Measurements from ENCODE around the gene NTNG1. TPM values are rescaled to one million over a fixed set of nuclear protein-coding genes. Genes with fewer than 3 reads are reported as not detected.

Gene NTNG1
- total RNA-seq, 1 donor from 2014 or later = not detected

- no peaks in the 10 kb centered on the region for H3K36me3 ChIP-seq
- no peak for TF ChIP-seq CTCF (IDR thresholded peaks at IDR 0.05)
- no peaks in the 10 kb centered on the region for H3K9me3 ChIP-seq
- intact Hi-C loops (cut with DNase I) = no loop called here
- H3K27ac ChIP-seq = no peak overlapping the region
- H3K27me3 ChIP-seq = no peaks in the 10 kb centered on the region
- no peak for DNase-seq (ENCODE audit: low spot score in 2 of 2)
- no peak overlapping the region for H3K4me3 ChIP-seq
- no peaks in the 10 kb centered on the region for H3K4me1 ChIP-seq
These were observed 110.2 kb downstream of the NTNG1 start for GRCh38 chr1:107251083-107251482.

- TF ChIP-seq CTCF (IDR thresholded peaks at IDR 0.05) = no peak
- Histone ChIP-seq H3K9me3 (no peaks in the 10 kb centered on the region), H3K4me3 (no peak overlapping the region), H3K27me3 (no peaks in the 10 kb centered on the region), H3K36me3 (no peaks in the 10 kb centered on the region), H3K4me1 (no peaks in the 10 kb centered on the region), H3K27ac (no peak overlapping the region)
- DNase-seq (ENCODE audit: low spot score in 2 of 2) = no peak
- intact Hi-C loops (cut with DNase I) = no loop called here
These were observed 111.0 kb downstream of the NTNG1 start for GRCh38 chr1:107251839-107252238.

- no peak for TF ChIP-seq CTCF (IDR thresholded peaks at IDR 0.05)
- H3K4me3 ChIP-seq = no peak overlapping the region
- DNase-seq (ENCODE audit: low spot score in 2 of 2) = no peak
- H3K27me3 ChIP-seq = no peaks in the 10 kb centered on the region
- intact Hi-C loops (cut with DNase I) = no loop called here
- H3K9me3 ChIP-seq = no peaks in the 10 kb centered on the region
- no peaks in the 10 kb centered on the region for H3K36me3 ChIP-seq
- no peaks in the 10 kb centered on the region for H3K4me1 ChIP-seq
- H3K27ac ChIP-seq = no peak overlapping the region
These were observed 111.4 kb downstream of the NTNG1 start for GRCh38 chr1:107252271-107252670.

GRCh38 chr1:107254306-107254705, 113.5 kb downstream of the NTNG1 start:
- Histone ChIP-seq H3K4me1 (no peaks in the 10 kb centered on the region), H3K27me3 (no peaks in the 10 kb centered on the region), H3K27ac (no peak overlapping the region), H3K36me3 (no peaks in the 10 kb centered on the region), H3K4me3 (no peak overlapping the region), H3K9me3 (no peaks in the 10 kb centered on the region)
- no peak for DNase-seq (ENCODE audit: low spot score in 2 of 2)
- intact Hi-C loops (cut with DNase I) = no loop called here
- TF ChIP-seq CTCF (IDR thresholded peaks at IDR 0.05) = no peak

GRCh38 chr1:107255469-107255868, 114.6 kb downstream of the NTNG1 start:
- Histone ChIP-seq H3K27me3 (no peaks in the 10 kb centered on the region), H3K36me3 (no peaks in the 10 kb centered on the region), H3K4me3 (no peak overlapping the region), H3K9me3 (no peaks in the 10 kb centered on the region), H3K27ac (no peak overlapping the region), H3K4me1 (no peaks in the 10 kb centered on the region)
- TF ChIP-seq CTCF (IDR thresholded peaks at IDR 0.05) = no peak
- intact Hi-C loops (cut with DNase I) = no loop called here
- DNase-seq (ENCODE audit: low spot score in 2 of 2) = no peak

Data from ascending aorta (tissue), 2 donors.